Ishikawa (cell line): ENCODE data around the gene GLO1.

Experiments used
- CREB1 ChIP-seq: IDR thresholded peaks from 2 replicates; pipeline ENCODE4 v1.6.1; 2012; ENCODE audit warnings: low read depth
- EGR1 ChIP-seq: IDR thresholded peaks from 2 replicates; pipeline ENCODE4 v1.6.1; 2012
- EP300 ChIP-seq: IDR thresholded peaks from 2 replicates; pipeline ENCODE4 v1.6.1; 2012; ENCODE audit warnings: borderline replicate concordance
- FOXM1 ChIP-seq: IDR thresholded peaks from 2 replicates; pipeline ENCODE4 v1.6.1; 2012; ENCODE audit warnings: low read depth, borderline replicate concordance
- MAX ChIP-seq: IDR thresholded peaks from 2 replicates; pipeline ENCODE4 v1.6.1; 2012
- NFIC ChIP-seq: IDR thresholded peaks from 2 replicates; pipeline ENCODE4 v1.6.1; 2012
- RAD21 ChIP-seq: IDR thresholded peaks from 2 replicates; pipeline ENCODE4 v1.6.1; 2012; ENCODE audit warnings: low read depth
- REST ChIP-seq: IDR thresholded peaks from 2 replicates; pipeline ENCODE4 v1.6.1; 2012; ENCODE audit warnings: low read depth, mild to moderate bottlenecking
- TAF1 ChIP-seq: IDR thresholded peaks from 2 replicates; pipeline ENCODE4 v1.6.1; 2012; ENCODE audit warnings: low read depth, mild to moderate bottlenecking
- TCF12 ChIP-seq: IDR thresholded peaks from 2 replicates; pipeline ENCODE4 v1.6.1; 2012; ENCODE audit warnings: low read depth
- TEAD4 ChIP-seq: IDR thresholded peaks from 2 replicates; pipeline ENCODE4 v1.6.1; 2012
- USF1 ChIP-seq: IDR thresholded peaks from 2 replicates; pipeline ENCODE4 v1.6.1; 2012
- YY1 ChIP-seq: IDR thresholded peaks from 2 replicates; pipeline ENCODE4 v1.6.1; 2012; ENCODE audit warnings: low read depth
- ZBTB7A ChIP-seq: IDR thresholded peaks from 2 replicates; pipeline ENCODE4 v1.6.1; 2012; ENCODE audit warnings: low read depth

The GLO1 gene

GRCh38 chr6:38679668-38680067 lies 23.3 kb downstream of the GLO1 start:
- TF ChIP-seq YY1 (no peak), CREB1 (no peak), RAD21 (no peak), ZBTB7A (no peak), TCF12 (no peak), EGR1 (no peak), REST (no peak), EP300 (no peak), TAF1 (no peak), MAX (no peak), NFIC (no peak), TEAD4 (no peak), FOXM1 (no peak)

GRCh38 chr6:38678178-38678760 lies 24.7 kb downstream of the GLO1 start:
- no peak for TF ChIP-seq CREB1
- no peak for TF ChIP-seq TAF1
- no peak for TF ChIP-seq MAX
- TF ChIP-seq EGR1, result no peak
- no peak for TF ChIP-seq USF1
- no peak for TF ChIP-seq FOXM1
- no peak for TF ChIP-seq YY1
- TF ChIP-seq RAD21, result no peak
- TF ChIP-seq TCF12, result no peak
- no peak for TF ChIP-seq TEAD4

- TF ChIP-seq TCF12 (no peak), REST (no peak), FOXM1 (no peak), ZBTB7A (no peak)
Observed at GRCh38 chr6:38676974-38677544, 25.9 kb downstream of the GLO1 start.

GRCh38 chr6:38676236-38676973 lies 26.5 kb downstream of the GLO1 start:
- TF ChIP-seq TEAD4 (no peak), YY1 (no peak), MAX (no peak), TCF12 (no peak), REST (no peak), RAD21 (no peak), ZBTB7A (no peak), TAF1 (no peak), EGR1 (no peak), FOXM1 (no peak), EP300 (no peak), NFIC (no peak)
